ENCODE results near the gene OPTN. TPM values are rescaled to one million over a fixed set of nuclear protein-coding genes. Genes with fewer than 3 reads are reported as not detected.
"Not testable (repeated sequence)": the region's sequence is repeated elsewhere in the genome, so short reads cannot be mapped to it uniquely, and the experiment has no call there.

OPTN gene
- total RNA-seq, 2 experiments from 2014 or later: 86.8 to 99.6 TPM

DNA sequence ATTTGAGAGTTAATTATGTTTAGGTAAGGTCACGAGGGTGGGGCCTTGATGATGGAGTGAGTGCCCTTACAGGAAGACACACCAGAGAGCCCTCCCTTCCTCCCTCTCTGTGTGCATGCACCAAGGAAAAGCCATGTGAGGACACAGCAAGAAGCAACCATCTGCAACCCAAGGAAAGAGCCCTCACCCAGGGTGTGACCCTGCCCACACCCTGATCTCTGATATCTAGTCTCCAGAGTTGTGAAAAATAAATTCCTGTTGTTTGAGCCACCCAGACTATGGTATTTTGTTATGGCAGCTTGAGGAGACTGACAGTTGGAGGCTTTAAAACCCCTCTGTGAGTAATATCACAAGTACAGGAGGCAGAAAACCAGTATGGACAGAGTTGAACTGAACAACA, 46.4 kb downstream of the OPTN start:
- CTCF ChIA-PET: no interaction called here
- Histone ChIP-seq H3K9me3 (ENCODE audit: control insufficient read depth in 1 of 2, insufficient read depth in 1 of 2, low read length in 2 of 2) (peaks cover 0 to 16% of the 10 kb centered on the region in 2 experiments), H3K27me3 (ENCODE audit: control insufficient read depth in 1 of 2, insufficient read depth in 2 of 2, low read length in 2 of 2) (no peaks in the 10 kb centered on the region), H3K4me1 (ENCODE audit: insufficient read depth, low read length) (no peaks in the 10 kb centered on the region), H3K27ac (ENCODE audit: low read depth in 1 of 2, low read length in 2 of 2) (no peak overlapping the region), H3K36me3 (ENCODE audit: insufficient read depth, low read length) (peaks cover 16% of the 10 kb centered on the region), H3K4me3 (ENCODE audit: low read length) (no peak overlapping the region)
- Mint-ChIP-seq H3K27me3 (no peaks in the 10 kb centered on the region), H3K9me3 (peaks cover 6% of the 10 kb centered on the region), H3K27ac (no peak overlapping the region), H3K4me3 (no peak overlapping the region), H3K4me1 (ENCODE audit: low read depth) (no peaks in the 10 kb centered on the region), H3K36me3 (ENCODE audit: low read depth) (peaks cover 38% of the 10 kb centered on the region)
- intact Hi-C loops (cut with DNase I, micrococcal nuclease): no loop called here
- POLR2A ChIA-PET: no interaction called here
- DNase-seq (no peak), ATAC-seq (ENCODE audit: poor library complexity) (no peak)
- TF ChIP-seq, protein P1, sequence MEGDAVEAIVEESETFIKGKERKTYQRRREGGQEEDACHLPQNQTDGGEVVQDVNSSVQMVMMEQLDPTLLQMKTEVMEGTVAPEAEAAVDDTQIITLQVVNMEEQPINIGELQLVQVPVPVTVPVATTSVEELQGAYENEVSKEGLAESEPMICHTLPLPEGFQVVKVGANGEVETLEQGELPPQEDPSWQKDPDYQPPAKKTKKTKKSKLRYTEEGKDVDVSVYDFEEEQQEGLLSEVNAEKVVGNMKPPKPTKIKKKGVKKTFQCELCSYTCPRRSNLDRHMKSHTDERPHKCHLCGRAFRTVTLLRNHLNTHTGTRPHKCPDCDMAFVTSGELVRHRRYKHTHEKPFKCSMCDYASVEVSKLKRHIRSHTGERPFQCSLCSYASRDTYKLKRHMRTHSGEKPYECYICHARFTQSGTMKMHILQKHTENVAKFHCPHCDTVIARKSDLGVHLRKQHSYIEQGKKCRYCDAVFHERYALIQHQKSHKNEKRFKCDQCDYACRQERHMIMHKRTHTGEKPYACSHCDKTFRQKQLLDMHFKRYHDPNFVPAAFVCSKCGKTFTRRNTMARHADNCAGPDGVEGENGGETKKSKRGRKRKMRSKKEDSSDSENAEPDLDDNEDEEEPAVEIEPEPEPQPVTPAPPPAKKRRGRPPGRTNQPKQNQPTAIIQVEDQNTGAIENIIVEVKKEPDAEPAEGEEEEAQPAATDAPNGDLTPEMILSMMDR (IDR thresholded peaks at IDR 0.05): no peak

DNA sequence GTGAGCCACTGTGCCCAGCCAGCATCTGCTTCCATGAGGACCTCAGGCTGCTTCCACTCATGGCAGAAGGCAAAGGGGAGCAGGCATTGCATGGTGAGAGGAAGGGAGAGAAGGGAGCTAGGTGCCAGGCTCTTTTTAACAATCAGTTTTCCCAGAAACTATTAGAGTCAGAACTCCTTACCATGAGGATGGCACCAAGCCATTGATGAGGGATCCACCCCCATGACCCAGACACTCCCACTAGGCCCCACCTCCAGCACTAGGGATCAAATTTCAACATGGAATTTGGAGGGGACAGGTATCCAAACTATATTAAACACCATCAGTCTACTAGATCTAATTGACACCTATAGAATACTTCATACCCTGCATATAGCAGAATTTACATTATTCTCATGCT, 47.2 kb downstream of the OPTN start:
- no peak for DNase-seq
- no peak overlapping the region for H3K4me3 ChIP-seq (ENCODE audit: low read length)
- CTCF ChIA-PET: interaction anchor here (1.2 kb wide), 1 partner anchor 155 kb away, joined by 3 read pairs; no protein-coding TSS in a partner anchor
- no peak overlapping the region for H3K4me3 Mint-ChIP-seq
- H3K27me3 Mint-ChIP-seq: no peaks in the 10 kb centered on the region
- H3K27me3 ChIP-seq (ENCODE audit: control insufficient read depth in 1 of 2, insufficient read depth in 2 of 2, low read length in 2 of 2): no peaks in the 10 kb centered on the region
- H3K27ac Mint-ChIP-seq: no peak overlapping the region
- no peak overlapping the region for H3K27ac ChIP-seq (ENCODE audit: low read depth in 1 of 2, low read length in 2 of 2)
- H3K36me3 Mint-ChIP-seq (ENCODE audit: low read depth): peaks cover 30% of the 10 kb centered on the region
- POLR2A ChIA-PET: no interaction called here
- no peaks in the 10 kb centered on the region for H3K4me1 Mint-ChIP-seq (ENCODE audit: low read depth)
- H3K9me3 ChIP-seq (ENCODE audit: control insufficient read depth in 1 of 2, insufficient read depth in 1 of 2, low read length in 2 of 2): peaks cover 0 to 16% of the 10 kb centered on the region in 2 experiments
- no peak for ATAC-seq (ENCODE audit: poor library complexity)
- H3K36me3 ChIP-seq (ENCODE audit: insufficient read depth, low read length): peaks cover 11% of the 10 kb centered on the region
- intact Hi-C loops (cut with DNase I, micrococcal nuclease): no loop called here
- peaks cover 6% of the 10 kb centered on the region for H3K9me3 Mint-ChIP-seq
- H3K4me1 ChIP-seq (ENCODE audit: insufficient read depth, low read length): no peaks in the 10 kb centered on the region
- TF ChIP-seq, protein P1 (IDR thresholded peaks at IDR 0.05): no peak

DNA sequence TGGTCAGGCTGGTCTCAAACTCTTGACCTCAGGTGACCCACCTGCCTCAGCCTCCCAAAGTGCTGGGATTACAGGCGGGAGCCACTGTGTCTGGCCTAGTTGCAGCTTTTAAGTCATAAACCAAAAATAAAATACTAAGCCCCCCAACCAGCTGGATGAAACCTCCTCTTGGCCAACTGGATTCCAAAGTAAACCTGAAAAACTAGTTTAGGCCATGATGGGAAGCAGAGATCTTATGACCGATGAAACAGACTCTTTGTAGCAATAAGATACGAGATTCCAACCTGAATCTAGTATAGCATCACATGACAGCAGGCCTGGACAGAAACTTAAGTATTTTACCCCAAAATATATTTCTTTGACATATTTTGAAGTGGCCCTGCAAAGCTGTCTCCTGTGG, 52.3 kb downstream of the OPTN start:
- CTCF ChIA-PET: no interaction called here

DNA sequence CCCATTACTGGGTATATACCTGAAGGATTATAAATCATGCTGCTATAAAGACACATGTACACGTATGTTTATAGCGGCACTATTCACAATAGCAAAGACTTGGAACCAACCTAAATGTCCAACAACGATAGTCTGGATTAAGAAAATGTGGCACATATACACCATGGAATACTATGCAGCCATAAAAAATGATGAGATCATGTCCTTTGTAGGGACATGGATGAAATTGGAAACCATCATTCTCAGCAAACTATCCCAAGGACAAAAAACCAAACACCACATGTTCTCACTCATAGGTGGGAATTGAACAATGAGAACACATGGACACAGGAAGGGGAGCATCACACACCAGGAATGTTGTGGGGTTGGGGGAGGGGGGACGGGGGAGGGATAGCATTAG, 55.9 kb downstream of the OPTN start:
- intact Hi-C loops (cut with DNase I, micrococcal nuclease); POLR2A ChIA-PET; H3K4me1 ChIP-seq (ENCODE audit: insufficient read depth, low read length); H3K27ac Mint-ChIP-seq; H3K27ac ChIP-seq (ENCODE audit: low read depth in 1 of 2, low read length in 2 of 2); H3K9me3 Mint-ChIP-seq; H3K4me1 Mint-ChIP-seq (ENCODE audit: low read depth); H3K27me3 Mint-ChIP-seq; H3K36me3 ChIP-seq (ENCODE audit: insufficient read depth, low read length); H3K9me3 ChIP-seq (ENCODE audit: control insufficient read depth in 1 of 2, insufficient read depth in 1 of 2, low read length in 2 of 2); ATAC-seq (ENCODE audit: poor library complexity); DNase-seq; H3K4me3 Mint-ChIP-seq; H3K36me3 Mint-ChIP-seq (ENCODE audit: low read depth); CTCF ChIA-PET; H3K4me3 ChIP-seq (ENCODE audit: low read length); H3K27me3 ChIP-seq (ENCODE audit: control insufficient read depth in 1 of 2, insufficient read depth in 2 of 2, low read length in 2 of 2): not testable (repeated sequence)

More for the DNA sequence above, 52.3 kb downstream of the OPTN start:
- H3K27me3 Mint-ChIP-seq: no peaks in the 10 kb centered on the region
- Histone ChIP-seq H3K9me3 (ENCODE audit: control insufficient read depth in 1 of 2, insufficient read depth in 1 of 2, low read length in 2 of 2) (peaks cover 0 to 4% of the 10 kb centered on the region in 2 experiments), H3K27ac (ENCODE audit: low read depth in 1 of 2, low read length in 2 of 2) (no peak overlapping the region), H3K4me1 (ENCODE audit: insufficient read depth, low read length) (no peaks in the 10 kb centered on the region), H3K36me3 (ENCODE audit: insufficient read depth, low read length) (no peaks in the 10 kb centered on the region), H3K27me3 (ENCODE audit: control insufficient read depth in 1 of 2, insufficient read depth in 2 of 2, low read length in 2 of 2) (no peaks in the 10 kb centered on the region), H3K4me3 (ENCODE audit: low read length) (no peak overlapping the region)
- TF ChIP-seq, protein P1 (IDR thresholded peaks at IDR 0.05): no peak
- H3K27ac Mint-ChIP-seq: no peak overlapping the region
- POLR2A ChIA-PET: no interaction called here
- H3K36me3 Mint-ChIP-seq (ENCODE audit: low read depth): no peaks in the 10 kb centered on the region
- no peak overlapping the region for H3K4me3 Mint-ChIP-seq
- peaks cover 5% of the 10 kb centered on the region for H3K9me3 Mint-ChIP-seq
- intact Hi-C loops (cut with DNase I, micrococcal nuclease): no loop called here
- H3K4me1 Mint-ChIP-seq (ENCODE audit: low read depth): no peaks in the 10 kb centered on the region
- ATAC-seq (ENCODE audit: poor library complexity) (no peak), DNase-seq (no peak)

All from CD4-positive, alpha-beta T cell (primary cell).